ENCODE data around the gene CTPS2. TPM values are rescaled to one million over a fixed set of nuclear protein-coding genes. Genes with fewer than 3 reads are reported as not detected.

CTPS2 gene
- polyA plus RNA-seq, 4 donors = 34.6 to 37.1 (median 36.1) TPM

DNA sequence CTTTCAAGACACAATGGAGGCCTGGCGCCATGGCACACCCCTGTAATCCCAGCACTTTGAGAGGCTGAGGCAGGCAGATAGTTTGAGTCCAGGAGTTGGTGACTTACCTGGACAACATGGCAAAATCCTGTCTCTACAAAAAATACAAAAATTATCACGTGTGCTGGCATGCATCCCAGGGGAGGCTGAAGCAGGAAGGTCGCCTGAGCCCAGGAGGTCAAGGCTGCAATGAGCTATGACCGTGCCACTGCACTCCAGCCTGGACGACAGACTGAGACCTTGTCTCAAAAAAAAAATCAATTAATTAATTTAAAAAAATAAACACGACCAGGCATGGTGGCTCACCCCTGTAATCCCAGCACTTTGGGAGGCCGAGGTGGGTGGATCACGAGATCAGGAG is 2.0 kb upstream of the CTPS2 start:
- no peak for DNase-seq (ENCODE audit: low read depth in 4 of 4, low spot score in 3 of 4)

DNA sequence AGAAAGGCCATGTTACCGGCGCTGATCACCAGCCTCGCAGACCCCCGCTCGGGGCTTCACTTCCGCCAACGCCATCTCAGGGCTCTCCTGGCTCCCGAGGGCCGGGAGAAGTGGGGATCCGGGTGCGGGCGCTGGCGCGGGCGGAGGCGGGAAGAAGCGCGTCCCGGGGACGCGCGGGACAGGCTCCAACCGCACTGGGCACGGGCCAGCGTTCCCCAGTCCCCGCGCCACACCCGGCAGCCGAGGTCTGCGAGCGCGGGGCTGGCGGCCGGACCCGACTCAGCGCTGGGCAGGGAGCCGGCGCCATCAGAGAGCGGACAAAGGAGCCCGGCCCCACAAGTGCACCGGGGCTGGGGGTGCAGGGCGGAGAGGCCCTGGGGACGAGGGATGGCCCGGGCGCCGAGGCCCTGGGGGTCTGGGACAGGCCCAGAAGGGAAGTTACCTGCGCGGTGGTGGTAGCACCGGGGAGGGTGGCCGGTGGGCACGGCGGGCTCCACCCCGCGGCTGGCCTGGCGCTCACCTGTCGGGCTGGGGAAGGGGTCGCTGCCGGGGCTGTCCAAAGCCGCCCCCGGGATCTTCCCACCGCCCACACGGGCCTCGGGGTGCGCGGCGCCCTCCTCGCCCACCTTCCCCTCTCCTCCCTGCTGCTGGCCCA is 449 bp downstream of the CTPS2 start:
- DNase-seq (ENCODE audit: low read depth in 4 of 4, low spot score in 3 of 4) = no peak

DNA sequence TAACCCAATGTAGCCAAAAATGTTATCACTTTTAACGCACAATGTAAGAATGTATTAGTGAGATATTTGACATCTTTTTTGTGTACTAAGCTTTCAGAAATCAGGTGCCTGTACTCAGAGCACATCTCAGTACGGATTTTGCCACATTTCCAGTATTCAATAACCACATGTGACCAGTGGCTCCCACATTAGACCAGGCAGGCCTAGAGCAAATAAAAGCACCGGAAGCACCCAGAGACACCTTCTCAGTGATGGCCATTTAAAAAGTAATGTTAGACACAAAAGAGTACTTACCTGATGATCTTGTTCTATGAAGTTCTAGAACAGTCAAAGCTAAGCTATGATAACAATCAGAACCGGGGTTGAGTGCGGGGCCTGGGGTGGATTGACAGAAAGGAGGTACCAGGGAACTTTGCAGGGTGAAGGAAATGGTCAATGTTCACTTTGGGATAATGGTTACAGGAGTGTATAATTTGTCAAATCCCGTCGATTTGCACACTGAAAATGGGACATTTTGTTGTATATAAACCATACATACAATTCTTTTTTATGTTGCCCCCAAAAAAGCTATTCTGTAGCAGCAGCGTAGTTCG is 1.2 kb downstream of the CTPS2 start:
- DNase-seq (ENCODE audit: low read depth in 4 of 4, low spot score in 3 of 4) = no peak

DNA sequence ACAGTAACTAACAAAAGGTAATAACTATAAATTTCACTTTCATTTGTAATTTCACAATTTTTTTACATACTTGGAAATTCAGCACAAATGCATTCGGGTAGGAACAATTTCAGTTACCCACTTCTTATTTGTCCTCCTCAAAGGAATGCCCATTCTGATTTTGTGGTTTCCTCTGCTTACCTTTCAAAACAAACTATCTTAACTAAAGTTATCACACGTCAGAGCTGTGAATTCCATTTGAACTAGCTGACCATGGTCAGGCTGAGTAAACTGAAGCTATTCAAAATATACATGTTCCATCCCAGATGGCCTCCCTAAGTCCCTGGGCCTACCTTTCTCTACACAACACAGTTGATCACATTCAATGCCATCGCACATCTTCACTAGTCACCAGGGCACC is 4.5 kb downstream of the CTPS2 start:
- no peak for DNase-seq (ENCODE audit: low read depth in 4 of 4, low spot score in 3 of 4)

DNA sequence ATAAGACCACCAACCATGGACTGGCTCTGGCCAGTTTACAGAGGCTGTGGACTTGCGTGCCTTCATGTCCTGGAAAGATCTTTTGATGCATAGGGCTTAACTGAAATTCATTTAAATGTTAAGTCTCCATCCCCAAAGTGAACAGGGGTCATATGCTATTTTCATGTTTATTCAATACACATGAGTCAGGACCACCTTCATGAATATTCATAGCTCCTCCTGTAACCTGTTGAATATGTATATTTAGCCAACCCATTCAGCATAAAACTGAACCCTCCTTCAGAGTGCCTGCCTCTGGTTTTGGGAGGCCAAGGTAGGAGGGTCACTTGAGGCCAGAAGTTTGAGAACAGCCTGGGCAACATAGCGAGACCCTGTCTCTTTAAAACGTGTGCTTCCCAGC is 7.1 kb downstream of the CTPS2 start:
- DNase-seq (ENCODE audit: low read depth in 4 of 4, low spot score in 3 of 4) = no peak

DNA sequence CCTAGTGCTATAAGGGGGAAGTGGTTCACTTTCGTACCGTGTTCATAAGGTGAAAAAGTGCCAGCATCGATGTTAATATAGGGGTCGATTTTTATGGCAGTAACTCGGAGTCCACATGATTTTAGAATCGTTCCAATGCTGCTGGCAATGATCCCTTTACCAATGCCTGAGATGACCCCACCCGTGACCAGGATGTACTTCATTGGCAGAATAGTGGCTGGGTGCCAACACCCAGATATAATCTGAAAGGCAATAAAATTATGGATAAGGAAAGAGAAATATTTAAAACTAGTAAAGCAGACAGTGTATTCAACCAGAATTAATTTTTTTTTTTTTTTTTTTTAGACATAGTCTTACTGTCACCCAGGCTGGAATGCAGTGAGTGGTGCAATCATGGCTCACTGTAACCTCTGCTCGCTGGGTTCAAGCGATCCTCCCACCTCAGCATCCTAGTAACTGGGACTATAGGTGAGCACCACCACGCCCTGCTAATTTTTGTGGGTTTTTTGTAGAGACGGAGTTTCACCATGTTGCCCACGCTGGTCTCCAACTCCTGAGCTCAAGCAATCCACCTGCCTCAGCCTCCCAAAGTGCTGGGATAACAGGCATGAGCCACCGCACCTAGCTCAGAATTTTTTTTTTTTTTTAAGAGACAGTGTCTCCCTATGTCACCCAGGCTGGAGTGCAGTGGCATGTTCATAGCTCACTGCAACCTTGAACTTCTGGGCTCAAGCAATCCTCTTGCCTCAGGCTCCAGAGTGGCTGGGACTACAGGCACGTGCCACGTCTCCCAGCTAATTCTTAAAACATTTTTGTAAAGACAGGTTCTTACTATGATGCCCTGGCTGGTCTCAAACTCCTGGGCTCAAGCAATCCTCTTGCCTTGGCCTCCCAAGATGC is 9.5 kb downstream of the CTPS2 start:
- DNase-seq (ENCODE audit: low read depth in 4 of 4, low spot score in 3 of 4) = no peak

DNA sequence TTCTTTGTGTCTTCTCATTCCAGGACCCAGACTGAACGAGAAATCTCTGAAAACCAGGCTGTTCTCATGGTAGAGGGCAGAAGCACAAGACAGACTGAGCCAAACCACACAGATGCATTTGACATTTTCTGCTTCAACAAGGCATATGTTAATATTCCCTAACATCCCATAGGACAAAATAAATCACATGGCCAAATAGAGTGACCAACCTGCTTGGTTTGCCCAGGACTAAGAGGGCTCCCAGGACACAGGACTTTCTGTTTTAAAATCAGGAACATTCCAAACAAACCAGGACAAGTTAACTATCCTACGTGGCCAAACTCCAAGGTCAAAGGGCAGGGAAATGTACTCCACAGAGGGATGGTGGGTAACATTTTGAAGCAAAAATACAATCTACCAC is 11.7 kb downstream of the CTPS2 start:
- DNase-seq (ENCODE audit: low read depth in 4 of 4, low spot score in 3 of 4) = no peak

DNA sequence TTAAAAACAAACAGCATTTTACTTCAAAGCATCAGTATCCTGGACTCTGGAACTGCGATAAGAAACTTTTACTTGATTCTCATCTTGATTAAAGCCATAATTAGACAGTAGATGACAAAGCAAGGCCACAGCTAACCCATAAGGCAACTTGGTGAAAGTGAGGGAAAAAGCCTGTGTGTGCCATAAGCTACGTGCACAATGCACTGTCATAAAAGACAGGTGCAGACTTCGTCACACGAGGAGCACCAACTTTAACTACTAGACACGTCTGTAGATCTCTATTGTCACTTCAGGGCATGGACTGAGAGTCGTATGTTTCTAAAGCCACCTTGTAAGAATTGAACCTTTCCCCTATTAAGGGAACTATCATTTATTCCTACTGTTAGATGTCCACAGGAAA is 13.1 kb downstream of the CTPS2 start:
- DNase-seq (ENCODE audit: low read depth in 4 of 4, low spot score in 3 of 4) = no peak

DNA sequence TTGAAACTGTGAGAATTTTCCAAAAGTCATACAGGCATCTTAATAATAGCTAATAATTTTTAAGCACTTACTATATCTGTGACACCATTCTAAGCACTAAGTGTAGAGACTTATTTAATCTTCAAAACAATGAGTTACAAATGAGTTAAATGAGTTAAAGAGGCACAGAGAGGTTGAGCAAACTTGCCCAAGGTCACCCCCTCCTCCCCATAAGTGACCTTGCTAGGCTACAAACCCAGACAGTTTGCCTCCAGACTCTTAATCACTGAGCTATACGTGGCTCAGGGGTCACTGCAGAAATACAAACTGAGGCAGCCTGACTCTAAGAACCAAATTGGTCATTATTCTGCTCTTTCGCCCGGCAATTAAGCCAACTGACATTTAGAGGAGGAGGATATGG is 15.5 kb downstream of the CTPS2 start:
- no peak for DNase-seq (ENCODE audit: low read depth in 4 of 4, low spot score in 3 of 4)

DNA sequence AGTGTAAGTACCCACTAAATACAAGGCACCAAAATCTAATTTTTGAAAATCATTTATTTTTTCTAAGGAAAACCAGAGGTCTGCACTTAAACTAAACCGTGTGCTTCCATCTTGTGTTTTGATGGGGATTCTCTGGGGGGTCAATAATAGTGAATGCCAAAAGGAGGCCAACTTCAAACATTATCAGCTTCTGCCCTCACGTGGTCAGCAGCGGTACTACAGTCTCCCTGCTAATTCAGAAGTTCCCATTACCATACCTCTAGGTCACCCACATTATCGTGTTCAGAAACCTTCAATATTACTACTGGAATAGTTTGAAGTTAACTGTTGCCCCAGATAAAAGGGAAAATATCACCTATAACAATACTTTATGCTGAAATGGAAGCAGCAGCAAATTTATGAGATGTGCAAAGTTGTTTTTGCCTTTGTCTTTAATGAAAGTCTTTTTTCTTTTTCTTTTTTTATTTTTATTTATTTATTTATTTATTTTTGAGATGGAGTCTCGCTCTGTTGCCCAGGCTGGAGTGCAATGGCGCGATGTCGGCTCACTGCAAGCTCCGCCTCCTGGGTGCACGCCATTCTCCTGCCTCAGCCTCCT is 17.3 kb downstream of the CTPS2 start:
- no peak for DNase-seq (ENCODE audit: low read depth in 4 of 4, low spot score in 3 of 4)

DNA sequence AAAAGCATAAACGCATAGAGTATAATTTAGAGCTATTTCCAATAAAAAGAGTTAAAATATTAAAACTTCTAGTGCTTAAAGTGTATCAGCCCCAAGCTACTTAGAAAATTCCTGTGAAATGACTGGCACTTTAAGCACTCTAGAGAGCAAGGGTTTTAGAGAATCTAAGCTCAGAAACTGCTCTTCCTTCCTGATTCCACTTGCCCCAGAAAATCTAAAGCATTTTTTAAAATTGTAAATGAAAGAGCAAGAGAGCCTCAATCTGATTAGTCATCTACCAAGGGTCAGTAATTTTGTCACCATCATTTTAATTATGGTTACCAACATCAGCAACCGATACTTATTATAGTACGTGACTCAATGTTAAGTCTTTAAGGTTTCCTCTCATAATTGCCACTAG is 25.0 kb downstream of the CTPS2 start:
- DNase-seq (ENCODE audit: low read depth in 4 of 4, low spot score in 3 of 4) = no peak

DNA sequence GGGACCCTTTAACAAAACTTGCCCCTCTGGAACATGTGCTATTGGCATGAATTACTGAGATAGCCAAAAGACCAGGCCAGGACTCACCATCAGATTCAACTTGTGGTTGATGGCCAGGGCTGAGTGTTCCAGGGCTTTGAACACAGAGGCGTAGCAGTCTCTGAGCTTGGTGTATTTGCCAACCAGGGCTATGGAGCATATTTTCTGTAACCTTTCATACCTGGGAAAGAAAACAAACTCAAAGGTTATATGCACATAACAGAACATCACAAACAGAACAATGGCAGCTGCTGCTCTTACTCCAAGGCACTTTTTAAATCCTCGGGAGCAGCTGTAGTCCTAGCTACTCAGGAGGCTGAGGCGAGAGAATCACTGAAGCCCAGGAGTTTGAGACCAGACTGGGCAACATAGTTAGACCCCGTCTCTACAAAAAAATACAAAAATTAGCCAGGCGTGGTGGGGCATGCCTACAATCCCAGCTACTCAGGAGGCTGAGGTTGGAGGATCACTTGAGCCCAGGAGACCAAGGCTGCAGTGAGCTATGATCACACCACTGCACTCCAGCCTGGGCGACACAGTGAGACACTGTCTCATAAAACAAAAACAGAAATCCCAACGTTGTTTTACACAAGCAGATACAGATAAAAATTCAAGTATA is 29.3 kb downstream of the CTPS2 start:
- DNase-seq (ENCODE audit: low read depth in 4 of 4, low spot score in 3 of 4) = no peak

DNA sequence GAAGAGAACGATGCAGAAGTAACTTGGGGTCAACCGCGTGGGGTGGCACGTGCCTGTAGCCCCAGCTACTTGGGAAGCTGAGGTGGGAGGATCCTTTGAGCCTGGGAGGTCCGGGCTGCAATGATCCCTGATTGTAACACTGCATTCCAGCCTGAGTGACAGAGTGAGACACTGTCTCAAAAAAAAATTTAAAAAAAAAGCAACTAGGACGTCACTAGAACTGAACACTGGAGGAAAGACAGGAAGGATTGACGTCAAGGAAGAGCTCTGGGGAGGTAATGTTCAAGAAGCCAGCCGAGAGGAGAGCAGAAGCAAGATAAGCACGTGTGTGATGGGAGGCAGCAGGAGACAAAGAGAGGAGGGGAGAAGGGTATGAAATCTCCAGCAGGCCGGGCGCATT is 33.8 kb downstream of the CTPS2 start:
- DNase-seq (ENCODE audit: low read depth in 4 of 4, low spot score in 3 of 4) = no peak

DNA sequence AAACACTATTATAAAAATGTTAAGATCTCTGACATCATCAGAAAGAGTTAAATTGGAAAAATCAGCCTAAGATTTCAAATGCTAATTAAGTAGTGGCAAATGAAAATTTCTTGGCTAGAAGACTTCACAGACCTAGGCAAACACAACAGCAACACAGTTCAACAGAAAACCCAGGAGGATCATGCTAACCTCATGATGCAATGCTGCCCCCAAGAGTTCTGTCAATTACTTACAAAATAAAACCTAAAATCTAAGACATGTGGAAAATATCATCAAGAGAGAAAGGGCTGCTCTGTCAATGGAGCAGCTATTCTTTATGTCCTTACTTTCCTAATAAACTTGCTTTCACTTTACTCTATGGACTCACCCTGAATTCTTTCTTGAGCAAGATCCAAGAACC is 41.5 kb downstream of the CTPS2 start:
- peak in 3 of 4 donors; percentile 16 to 22 (median 18) for DNase-seq (ENCODE audit: low read depth in 4 of 4, low spot score in 3 of 4)

DNA sequence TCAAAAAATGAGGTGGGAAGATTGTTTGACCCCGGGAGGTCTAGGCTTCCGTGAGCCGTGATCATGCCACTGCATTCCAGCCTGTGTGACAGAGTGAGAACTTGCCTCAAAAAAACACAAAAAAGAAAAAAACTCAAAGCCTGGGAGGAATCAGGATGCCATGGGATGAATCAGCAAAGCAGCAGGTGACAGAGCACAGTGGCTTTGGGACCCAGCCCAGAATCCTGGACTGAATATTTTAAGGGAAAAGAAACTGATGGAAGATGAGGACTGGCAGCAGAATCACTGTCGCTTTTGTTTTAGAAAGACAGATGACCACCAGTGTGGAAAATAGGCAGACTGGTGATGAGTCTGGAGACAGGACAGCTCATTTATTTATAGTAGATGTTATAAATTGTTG is 45.9 kb downstream of the CTPS2 start:
- DNase-seq (ENCODE audit: low read depth in 4 of 4, low spot score in 3 of 4) = no peak

DNA sequence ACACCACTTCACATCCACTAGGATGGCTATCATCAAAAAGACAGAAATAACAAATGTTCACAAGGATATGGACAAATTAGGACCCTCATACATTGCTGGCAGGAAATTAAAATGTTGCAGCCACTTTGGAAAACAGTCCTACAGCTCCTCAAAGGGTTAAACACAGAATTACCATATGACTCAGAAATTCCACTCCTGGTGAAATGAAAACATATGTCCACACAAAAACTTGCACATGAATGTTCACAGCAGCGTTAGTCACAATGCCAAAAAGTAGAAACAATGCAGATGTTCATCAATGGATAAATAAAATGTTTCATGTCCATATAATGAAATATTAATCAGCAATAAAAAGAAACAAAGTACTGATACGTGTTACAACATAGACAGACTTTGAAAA is 47.4 kb downstream of the CTPS2 start:
- no peak for DNase-seq (ENCODE audit: low read depth in 4 of 4, low spot score in 3 of 4)

DNA sequence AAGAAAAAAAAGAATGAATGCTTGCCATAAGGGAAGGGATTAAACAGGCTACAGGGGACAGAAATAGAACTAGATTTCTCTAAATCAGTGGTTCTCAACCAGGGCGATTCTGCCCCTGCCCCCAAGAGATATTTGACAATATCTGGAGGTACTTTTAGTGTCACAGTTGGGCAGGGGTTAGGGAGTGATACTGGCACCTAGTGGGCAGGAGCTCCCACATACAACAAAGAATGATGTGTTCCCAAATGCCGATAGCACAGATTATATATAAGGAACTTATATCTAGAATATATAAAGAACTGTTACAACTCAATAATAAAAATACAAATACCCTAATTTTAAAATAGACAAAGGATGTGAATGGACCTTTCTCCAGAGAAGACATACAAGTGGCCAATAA is 47.8 kb downstream of the CTPS2 start:
- no peak for DNase-seq (ENCODE audit: low read depth in 4 of 4, low spot score in 3 of 4)

DNA sequence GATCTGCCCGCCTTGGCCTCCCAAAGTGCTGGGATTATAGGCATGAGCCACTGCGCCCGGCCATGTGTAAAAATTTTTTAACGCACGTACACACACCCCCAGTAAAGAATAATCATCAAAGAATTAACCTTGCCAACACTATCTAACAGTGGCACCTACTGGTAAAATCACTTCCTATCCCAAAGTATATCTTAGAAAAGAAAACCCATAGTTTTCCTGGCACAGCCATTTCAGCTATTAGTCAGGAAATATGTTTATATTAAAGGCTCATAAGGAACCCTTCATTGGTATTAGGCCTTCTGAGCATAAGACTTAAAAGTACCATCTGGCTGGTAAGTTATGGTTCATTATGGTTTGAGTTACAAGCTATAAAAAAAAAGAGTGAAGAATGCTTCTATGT is 48.4 kb downstream of the CTPS2 start:
- DNase-seq (ENCODE audit: low read depth in 4 of 4, low spot score in 3 of 4) = no peak

DNA sequence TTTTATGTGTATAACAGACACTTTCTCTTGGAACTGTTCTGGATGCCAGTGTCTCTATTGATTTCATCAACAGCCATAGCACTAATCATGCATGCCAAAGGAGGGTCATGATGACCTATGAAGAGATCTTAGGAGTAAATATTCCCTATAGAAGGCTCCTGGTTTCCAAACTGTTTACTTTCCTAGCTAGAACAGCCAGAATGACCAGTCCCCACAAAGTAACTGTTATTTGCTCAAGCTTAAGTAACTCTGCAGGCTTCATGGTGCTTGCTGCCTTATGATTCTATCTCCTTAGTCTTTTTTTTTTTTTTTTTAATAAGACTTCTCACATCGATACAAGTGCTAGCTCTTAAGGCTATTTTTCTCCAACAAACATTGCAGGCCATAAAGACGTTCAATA is 50.1 kb downstream of the CTPS2 start:
- no peak for DNase-seq (ENCODE audit: low read depth in 4 of 4, low spot score in 3 of 4)

DNA sequence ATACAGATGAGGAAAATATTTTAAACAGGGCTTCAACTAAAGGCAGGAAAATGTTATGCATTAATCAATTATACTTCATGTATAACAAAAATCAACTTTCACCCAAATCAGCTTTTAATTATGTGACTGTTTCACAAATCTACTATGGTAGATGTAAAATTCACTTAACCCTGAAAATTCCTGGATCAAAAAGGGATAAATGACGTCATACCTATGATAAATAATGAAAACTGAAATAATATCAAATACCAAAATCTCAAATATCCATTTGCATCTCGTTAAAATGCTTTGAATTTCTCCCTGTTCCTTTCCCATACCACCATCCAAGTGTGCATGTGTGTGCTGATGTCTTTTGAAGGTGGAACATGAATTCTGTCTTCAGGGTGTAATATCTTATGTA is 51.0 kb downstream of the CTPS2 start:
- DNase-seq (ENCODE audit: low read depth in 4 of 4, low spot score in 3 of 4) = no peak

DNA sequence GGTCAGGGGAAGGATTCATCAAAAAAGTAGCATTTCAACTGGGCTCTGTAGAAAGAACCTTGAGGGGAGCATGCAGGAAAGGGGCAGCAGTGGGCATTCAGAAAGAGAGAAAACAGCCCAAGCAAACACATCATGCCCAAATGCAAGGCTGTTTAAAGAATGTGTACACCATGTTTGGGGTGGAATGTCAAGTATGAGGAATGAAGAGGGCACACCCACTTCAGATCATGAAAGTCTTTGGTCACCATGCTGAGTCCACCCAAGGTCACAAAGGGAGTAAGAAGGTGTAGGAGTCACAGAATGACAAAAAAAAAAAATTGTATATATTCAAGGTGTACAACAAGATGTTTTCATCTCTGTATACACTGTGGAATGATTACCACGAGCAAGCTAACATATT is 53.1 kb downstream of the CTPS2 start:
- no peak for DNase-seq (ENCODE audit: low read depth in 4 of 4, low spot score in 3 of 4)
